NCI-H82 treated with DMSO at 0.1 percent for 48 hours (cell line): ENCODE data around the gene LNX2.
A peak's percentile ranks its signal among the peaks of the same experiment; 100 is the strongest.

Experiments used
- DNase-seq: peaks from one replicate; lab custom pipeline; 2025; ENCODE audit not compliant: unreplicated experiment; lab: John Stamatoyannopoulos, UW

Gene LNX2

GRCh38 chr13:27620377-27621115 lies at the start of gene LNX2:
Gene LNX2 (minus strand): TSS chr13:27620529. CDS start chr13:27581703, 38,826 bp downstream.
- peak; percentile 96 for DNase-seq

- DNase-seq = no peak
These were observed 47.6 kb upstream of the LNX2 start for GRCh38 chr13:27667946-27668345.

- no peak for DNase-seq
These were observed 46.6 kb upstream of the LNX2 start for GRCh38 chr13:27666951-27667350.

- no peak for DNase-seq
These were observed 45.4 kb upstream of the LNX2 start for GRCh38 chr13:27665761-27666160.

GRCh38 chr13:27665333-27665732 lies 45.0 kb upstream of the LNX2 start:
- no peak for DNase-seq

- no peak for DNase-seq
These were observed 43.6 kb upstream of the LNX2 start for GRCh38 chr13:27663947-27664346.

GRCh38 chr13:27662738-27663470 lies 42.6 kb upstream of the LNX2 start:
- DNase-seq = no peak

GRCh38 chr13:27661017-27661416 lies 40.7 kb upstream of the LNX2 start:
- no peak for DNase-seq

GRCh38 chr13:27660511-27660910 lies 40.2 kb upstream of the LNX2 start:
- DNase-seq = no peak

GRCh38 chr13:27659145-27659865 lies 39.0 kb upstream of the LNX2 start:
- DNase-seq = no peak

- no peak for DNase-seq
These were observed 38.2 kb upstream of the LNX2 start for GRCh38 chr13:27658546-27658945.

- DNase-seq = no peak
These were observed 37.4 kb upstream of the LNX2 start for GRCh38 chr13:27657724-27658123.

- DNase-seq = no peak
These were observed 34.5 kb upstream of the LNX2 start for GRCh38 chr13:27654816-27655215.

GRCh38 chr13:27654059-27654458 lies 33.7 kb upstream of the LNX2 start:
- DNase-seq = no peak

- DNase-seq = no peak
These were observed 30.0 kb upstream of the LNX2 start for GRCh38 chr13:27650312-27650711.

GRCh38 chr13:27644302-27644701 lies 24.0 kb upstream of the LNX2 start:
- DNase-seq = peak; percentile 57

GRCh38 chr13:27643334-27644132 lies 23.2 kb upstream of the LNX2 start:
- no peak for DNase-seq

GRCh38 chr13:27641711-27642502 lies 21.6 kb upstream of the LNX2 start:
- DNase-seq = no peak

GRCh38 chr13:27639186-27639585 lies 18.9 kb upstream of the LNX2 start:
- DNase-seq = no peak

GRCh38 chr13:27638521-27638920 lies 18.2 kb upstream of the LNX2 start:
- DNase-seq = no peak
